Fibroblast of skin of right biceps (primary cell): ENCODE data around the gene WNT11.

ENCODE experiments used
- DNase-seq: peaks from one replicate; pipeline ENCODE4 v3.0.0-alpha.2; 2013

The WNT11 gene

GRCh38 chr11:76170468-76170867 is 35.8 kb downstream of the WNT11 start:
- DNase-seq, result no peak

- DNase-seq, result no peak
These were observed 36.8 kb downstream of the WNT11 start for GRCh38 chr11:76169473-76169896.

- peak; percentile 17 for DNase-seq
These were observed 38.7 kb downstream of the WNT11 start for GRCh38 chr11:76167590-76167989.

- DNase-seq, result no peak
These were observed 40.0 kb downstream of the WNT11 start for GRCh38 chr11:76166314-76166713.

GRCh38 chr11:76164861-76165751 is 41.2 kb downstream of the WNT11 start:
- no peak for DNase-seq

- no peak for DNase-seq
These were observed 42.2 kb downstream of the WNT11 start for GRCh38 chr11:76164081-76164480.

GRCh38 chr11:76163289-76163880 is 42.9 kb downstream of the WNT11 start:
- DNase-seq, result no peak

- no peak for DNase-seq
These were observed 43.7 kb downstream of the WNT11 start for GRCh38 chr11:76162336-76163288.

- peak; percentile 68 for DNase-seq
These were observed 44.9 kb downstream of the WNT11 start for GRCh38 chr11:76161261-76161961.

- no peak for DNase-seq
These were observed 45.4 kb downstream of the WNT11 start for GRCh38 chr11:76160856-76161255.

GRCh38 chr11:76159983-76160661 is 46.2 kb downstream of the WNT11 start:
- DNase-seq, result no peak

- no peak for DNase-seq
These were observed 46.9 kb downstream of the WNT11 start for GRCh38 chr11:76159303-76159937.

- DNase-seq, result no peak
These were observed 47.7 kb downstream of the WNT11 start for GRCh38 chr11:76158394-76159302.

- no peak for DNase-seq
These were observed 48.4 kb downstream of the WNT11 start for GRCh38 chr11:76157891-76158290.

- no peak for DNase-seq
These were observed 49.3 kb downstream of the WNT11 start for GRCh38 chr11:76156971-76157427.

- DNase-seq, result no peak
These were observed 50.6 kb downstream of the WNT11 start for GRCh38 chr11:76155500-76156227.

GRCh38 chr11:76153571-76153923 is 52.8 kb downstream of the WNT11 start:
- peak; percentile 48 for DNase-seq

- no peak for DNase-seq
These were observed 53.3 kb downstream of the WNT11 start for GRCh38 chr11:76152741-76153570.
